GM10847 (cell line): ENCODE measurements around the gene SDK2.

Experiments
- POLR2A ChIP-seq: IDR thresholded peaks from 2 replicates; pipeline ENCODE4 v1.6.1; 2011; ENCODE audit not compliant: insufficient read length; ENCODE audit errors: extremely low read depth

The SDK2 gene

GRCh38 chr17:73520369-73520761 lies 123.9 kb downstream of the SDK2 start:
- no peak for TF ChIP-seq POLR2A

GRCh38 chr17:73519714-73520368 lies 124.4 kb downstream of the SDK2 start:
- TF ChIP-seq POLR2A, result no peak

GRCh38 chr17:73519011-73519410 lies 125.2 kb downstream of the SDK2 start:
- TF ChIP-seq POLR2A, result no peak

- TF ChIP-seq POLR2A, result no peak
These were observed 127.8 kb downstream of the SDK2 start for GRCh38 chr17:73516431-73516830.

- no peak for TF ChIP-seq POLR2A
These were observed 129.9 kb downstream of the SDK2 start for GRCh38 chr17:73514146-73514863.

- TF ChIP-seq POLR2A, result no peak
These were observed 130.8 kb downstream of the SDK2 start for GRCh38 chr17:73513426-73513825.

GRCh38 chr17:73511719-73512115 lies 132.5 kb downstream of the SDK2 start:
- TF ChIP-seq POLR2A, result no peak

- no peak for TF ChIP-seq POLR2A
These were observed 133.1 kb downstream of the SDK2 start for GRCh38 chr17:73510981-73511718.

GRCh38 chr17:73508931-73509605 lies 135.2 kb downstream of the SDK2 start:
- TF ChIP-seq POLR2A, result no peak

GRCh38 chr17:73508057-73508930 lies 136.0 kb downstream of the SDK2 start:
- no peak for TF ChIP-seq POLR2A

GRCh38 chr17:73506470-73507435 lies 137.5 kb downstream of the SDK2 start:
- TF ChIP-seq POLR2A, result no peak

GRCh38 chr17:73503560-73503959 lies 140.7 kb downstream of the SDK2 start:
- TF ChIP-seq POLR2A, result no peak

GRCh38 chr17:73500414-73500999 lies 143.7 kb downstream of the SDK2 start:
- TF ChIP-seq POLR2A, result no peak
